GM19193 (cell line): Measurements from ENCODE around the gene CHST8.

Experiments
- POLR2A ChIP-seq: IDR thresholded peaks from 4 replicates; pipeline ENCODE4 v1.6.1; 2011; ENCODE audit not compliant: insufficient read depth, insufficient read length; ENCODE audit errors: extremely low read depth

The CHST8 gene

DNA sequence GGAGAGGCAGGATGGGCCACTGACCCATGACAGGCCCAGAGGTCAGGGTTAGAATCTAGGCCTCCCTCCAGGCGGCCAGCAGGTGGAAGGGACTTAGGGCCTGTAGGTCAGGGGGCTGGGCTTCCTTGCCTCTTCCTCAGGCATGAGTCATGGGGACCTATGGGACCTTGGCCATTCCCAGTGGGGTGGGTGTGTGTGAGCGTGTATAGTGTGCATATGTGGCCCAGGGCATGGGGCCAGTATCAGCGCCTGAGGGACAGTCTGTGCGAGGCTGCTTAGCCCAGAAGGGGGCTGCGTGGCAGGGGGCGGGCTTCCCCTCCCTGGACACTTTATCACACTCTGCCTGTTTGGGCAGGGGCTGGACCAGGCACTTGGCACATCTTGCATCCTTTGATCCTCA lies 188.2 kb downstream of the CHST8 start:
- TF ChIP-seq POLR2A = no peak

- no peak for TF ChIP-seq POLR2A
These were observed 189.1 kb downstream of the CHST8 start for GRCh38 chr19:33810821-33811220.

DNA sequence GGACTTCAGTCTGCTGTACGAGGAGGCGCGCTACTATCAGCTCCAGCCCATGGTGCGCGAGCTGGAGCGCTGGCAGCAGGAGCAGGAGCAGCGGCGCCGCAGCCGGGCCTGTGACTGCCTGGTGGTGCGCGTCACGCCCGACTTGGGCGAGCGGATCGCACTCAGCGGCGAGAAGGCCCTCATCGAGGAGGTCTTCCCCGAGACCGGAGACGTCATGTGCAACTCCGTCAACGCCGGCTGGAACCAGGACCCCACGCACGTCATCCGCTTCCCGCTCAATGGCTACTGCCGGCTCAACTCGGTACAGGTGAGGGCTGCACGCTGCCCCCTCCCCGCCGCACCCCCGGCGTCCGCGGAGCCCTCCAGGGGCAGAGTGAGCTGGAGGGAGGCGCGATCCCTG lies 189.5 kb downstream of the CHST8 start:
- TF ChIP-seq POLR2A = no peak

- TF ChIP-seq POLR2A = no peak
These were observed 190.1 kb downstream of the CHST8 start for GRCh38 chr19:33811736-33812387.

DNA sequence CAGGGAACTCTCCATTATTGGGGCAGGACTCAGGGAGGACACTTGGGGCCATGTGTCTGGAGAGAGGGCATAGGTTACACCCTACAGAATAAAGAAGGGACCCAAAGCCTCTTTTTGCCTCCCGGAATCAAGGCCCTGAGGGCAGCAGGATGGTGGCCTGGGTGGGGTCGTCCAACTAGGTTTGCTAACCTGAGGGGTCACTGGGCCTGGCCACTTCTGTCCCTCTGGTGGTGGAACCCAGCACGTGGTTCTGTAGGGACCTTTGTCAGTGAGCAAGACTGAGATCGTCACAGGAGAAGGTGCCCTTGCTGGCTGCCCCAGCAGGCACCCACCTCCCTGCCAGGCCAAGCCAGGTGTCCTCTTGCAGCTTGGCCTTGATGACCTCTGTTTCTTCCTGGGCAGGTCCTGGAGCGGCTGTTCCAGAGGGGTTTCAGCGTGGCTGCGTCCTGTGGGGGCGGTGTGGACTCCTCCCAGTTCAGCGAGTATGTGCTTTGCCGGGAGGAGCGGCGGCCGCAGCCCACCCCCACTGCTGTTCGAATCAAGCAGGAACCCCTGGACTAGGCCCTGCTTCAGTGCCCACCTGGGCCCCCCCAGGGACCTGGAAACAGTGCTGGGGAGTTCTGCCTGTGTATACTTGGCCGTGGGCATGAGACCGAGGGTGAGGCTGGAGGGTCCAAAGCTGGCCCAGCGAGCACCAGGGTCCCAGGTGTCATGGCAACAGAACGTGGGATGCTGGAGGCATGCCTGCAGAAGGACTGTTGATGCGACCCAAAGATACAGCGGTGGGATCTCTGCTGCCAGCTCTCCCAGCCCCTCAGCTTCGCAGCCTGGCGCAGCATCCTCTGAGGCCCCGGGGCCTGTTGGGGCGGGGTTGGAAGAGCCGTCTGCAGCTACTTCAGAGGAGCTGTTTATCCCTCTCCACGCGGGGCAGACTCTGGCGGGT lies 190.9 kb downstream of the CHST8 start:
- no peak for TF ChIP-seq POLR2A

DNA sequence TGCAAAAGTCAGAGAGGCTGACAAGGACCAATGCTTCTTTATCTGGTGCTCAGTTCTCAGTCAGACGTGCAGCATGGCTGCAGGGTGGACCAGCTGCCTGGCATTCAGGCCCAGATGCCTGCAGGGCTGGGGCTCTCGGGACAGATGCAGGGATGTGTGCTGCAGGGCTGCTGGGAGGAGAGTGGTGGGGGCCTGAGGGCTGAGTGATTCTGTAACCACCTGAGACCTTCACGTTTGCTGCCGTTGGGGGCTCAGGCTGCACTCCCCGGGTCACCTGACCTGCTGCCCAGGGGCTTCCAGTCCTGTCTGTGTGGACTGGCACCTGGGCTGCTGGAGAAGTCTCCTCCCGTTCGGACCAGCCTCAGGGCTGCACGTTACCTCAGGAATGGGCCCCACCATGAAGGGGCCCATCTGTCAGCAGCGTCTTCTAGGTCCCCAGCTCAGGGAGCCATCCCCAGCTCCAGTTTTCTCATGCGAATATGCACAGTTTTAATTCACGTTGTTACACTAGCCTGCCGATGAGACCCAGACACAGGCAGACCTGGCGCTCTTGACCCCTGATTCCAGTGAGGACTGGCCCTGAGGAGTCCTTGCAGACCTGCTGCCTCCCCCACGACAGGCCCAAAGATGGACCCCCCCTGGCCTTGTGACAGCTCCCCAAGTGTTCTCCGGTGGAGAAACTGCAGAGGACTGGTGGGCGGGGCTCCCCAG lies 191.8 kb downstream of the CHST8 start:
- no peak for TF ChIP-seq POLR2A

- no peak for TF ChIP-seq POLR2A
These were observed 192.7 kb downstream of the CHST8 start for GRCh38 chr19:33814181-33815165.

GRCh38 chr19:33815380-33816340 lies 193.9 kb downstream of the CHST8 start:
- no peak for TF ChIP-seq POLR2A

DNA sequence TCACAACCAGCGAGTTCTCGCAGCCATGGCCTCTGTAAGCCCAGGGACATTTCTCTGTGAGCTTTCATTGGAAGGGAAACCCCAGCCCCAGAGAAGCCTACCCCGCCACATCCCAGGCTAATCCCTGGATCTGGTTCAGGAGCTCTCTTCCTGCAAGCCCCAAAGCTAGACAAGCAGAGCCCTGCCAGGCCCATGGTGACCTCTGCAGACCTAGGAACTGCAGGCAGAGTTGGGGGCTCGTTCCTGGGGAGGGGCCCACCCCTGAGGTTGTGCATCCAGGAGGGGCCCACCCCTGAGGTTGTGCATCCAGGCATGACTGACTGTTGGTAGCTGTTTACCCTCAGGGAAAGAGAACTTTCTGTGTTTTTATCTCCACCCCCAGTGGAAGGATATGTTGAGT lies 196.7 kb downstream of the CHST8 start:
- no peak for TF ChIP-seq POLR2A

DNA sequence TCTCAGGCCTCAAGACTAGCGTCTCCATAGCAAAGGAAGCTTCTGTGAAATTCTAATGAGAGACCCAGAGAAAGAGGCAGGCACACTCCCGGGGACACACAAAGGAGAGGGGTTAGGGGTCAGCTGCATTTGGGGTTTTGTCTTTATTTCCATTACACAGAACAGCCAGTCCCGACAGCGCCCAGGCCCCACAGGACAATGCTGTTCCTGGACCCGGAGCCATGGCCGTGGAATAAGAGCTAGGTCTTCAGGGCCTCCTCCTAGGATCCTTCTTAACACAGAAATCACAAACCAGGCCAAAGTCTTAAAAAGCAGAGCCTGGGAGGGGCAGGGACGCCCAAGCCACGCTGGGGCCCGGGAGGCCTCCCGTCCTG lies 197.7 kb downstream of the CHST8 start:
- no peak for TF ChIP-seq POLR2A

DNA sequence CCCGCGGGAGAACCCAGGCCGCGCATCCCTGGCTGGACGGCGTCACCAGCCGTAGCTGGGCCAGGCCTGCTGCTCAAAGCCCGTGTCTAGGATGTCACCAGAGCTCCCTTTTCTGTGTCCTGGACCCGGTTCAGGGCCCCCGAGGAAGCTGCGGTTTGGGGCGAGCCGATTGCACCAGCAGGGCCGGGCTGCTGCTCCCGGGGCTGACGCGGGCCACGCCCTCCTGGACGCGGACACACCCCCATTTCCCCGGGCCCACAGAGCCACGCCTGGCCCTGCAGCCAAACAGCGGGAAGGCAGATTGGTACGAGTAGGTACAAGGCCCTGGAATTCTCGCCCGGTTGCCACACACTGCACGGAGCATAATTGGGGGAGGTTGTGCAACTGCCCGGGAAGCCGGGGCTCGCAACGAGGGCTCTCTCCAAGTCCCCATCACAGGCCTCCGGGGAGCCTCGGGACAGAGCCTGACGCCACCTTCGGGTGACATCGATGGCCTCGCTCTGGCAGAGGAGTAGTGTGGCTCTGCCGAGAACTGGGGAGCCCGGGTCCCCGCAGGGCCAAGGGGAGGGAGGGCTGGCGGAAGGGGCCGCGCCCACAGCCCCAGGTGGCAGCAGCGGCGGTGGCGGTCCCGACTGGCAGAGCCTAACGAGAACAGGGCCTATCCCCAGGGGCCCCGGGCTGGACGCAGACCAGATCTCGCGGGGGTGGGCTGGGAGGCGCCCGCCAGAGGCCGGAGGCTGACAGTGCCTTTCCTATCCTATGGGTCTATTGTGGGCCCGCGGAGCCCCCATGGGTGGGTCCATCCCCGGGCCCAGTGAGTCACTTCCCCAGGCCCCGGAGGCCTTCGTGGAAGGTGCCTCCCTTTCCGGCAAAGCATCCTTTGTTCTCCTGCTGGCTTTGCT lies 198.4 kb downstream of the CHST8 start:
- TF ChIP-seq POLR2A = no peak

DNA sequence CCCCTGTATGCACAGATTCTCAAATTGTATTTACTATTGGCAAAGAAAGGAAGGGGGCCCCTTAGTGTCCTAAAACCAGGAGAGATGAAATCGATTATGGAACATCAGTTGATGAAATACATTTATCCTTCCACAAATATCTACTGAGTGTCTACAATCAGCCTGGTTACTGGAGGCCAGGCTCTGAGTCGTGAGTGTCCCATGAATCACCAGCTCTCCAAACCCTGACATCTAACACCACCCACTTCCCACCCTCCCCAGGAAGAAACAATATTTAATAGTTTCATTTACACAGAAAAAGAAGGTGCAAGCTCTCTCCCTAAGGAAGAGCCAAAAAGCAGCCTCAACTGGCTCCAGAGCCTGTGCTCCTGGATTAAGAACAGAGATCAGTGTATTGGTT lies 200.1 kb downstream of the CHST8 start:
- TF ChIP-seq POLR2A = no peak
